Body of pancreas (tissue), 4 donors: Measurements from ENCODE around the gene S100Z.

Source experiments
- CTCF ChIP-seq, 7 experiments: fragments of 450-650 bp in 4 of 7; fragments of 200-600 bp in 3 of 7; sonication (generic) in 3 of 7; IDR thresholded peaks; one replicate each; pipeline ENCODE4 v1.5.1; 2016 to 2019; ENCODE audit warnings: antibody characterized with exemption in 7 of 7
- POLR2A ChIP-seq, 3 donors: fragments of 450-650 bp; IDR thresholded peaks; one replicate each; pipeline ENCODE4 v1.6.1; 2016; ENCODE audit warnings: antibody characterized with exemption in 3 of 3, mild to moderate bottlenecking in 2 of 3

GRCh38 chr5:76942581-76942980 lies 92.8 kb downstream of the S100Z start:
- TF ChIP-seq CTCF (IDR thresholded peaks at IDR 0.05) (no peak), POLR2A (IDR thresholded peaks at IDR 0.05) (no peak)
